SH-SY5Y (cell line): ENCODE data around the gene DUSP21.

Experiments used
- GATA2 ChIP-seq: IDR thresholded peaks from 2 replicates; pipeline ENCODE4 v1.6.1; 2011; ENCODE audit warnings: mild to moderate bottlenecking, low read depth, low read length
- GATA3 ChIP-seq: IDR thresholded peaks from 2 replicates; pipeline ENCODE4 v1.6.1; 2011; ENCODE audit warnings: low read depth, mild to moderate bottlenecking, low read length, moderate library complexity

GRCh38 chrX:44878780-44879179 is 35.0 kb downstream of the DUSP21 start:
- TF ChIP-seq GATA2 (no peak), GATA3 (no peak)
